Measurements from ENCODE around the gene LRRC4C.

Gene LRRC4C

DNA sequence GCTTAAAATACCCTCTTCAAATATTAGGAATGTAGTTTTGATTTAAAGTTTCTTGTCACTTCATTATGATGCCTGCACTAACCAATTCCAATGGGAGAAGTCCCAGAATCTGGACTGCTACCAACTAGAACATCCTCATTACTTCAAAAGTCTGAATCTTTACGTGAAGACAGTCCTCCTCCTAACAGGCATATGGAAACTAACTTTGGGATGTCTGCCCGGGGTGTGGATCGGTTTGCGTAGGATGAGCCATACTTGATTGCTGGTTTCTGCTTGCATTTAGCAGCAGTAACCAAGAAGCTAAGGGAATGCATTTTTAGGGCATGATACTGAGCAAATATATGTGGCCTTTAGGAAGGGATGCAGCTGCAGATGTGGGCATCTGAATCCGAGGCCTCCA, 177.1 kb downstream of the LRRC4C start:
- Histone ChIP-seq H3K9ac (ENCODE audit: low read depth in 1 of 2, low read length in 2 of 2) (no peak overlapping the region), H3K4me1 (ENCODE audit: control insufficient read depth in 2 of 2, insufficient read depth in 2 of 2, low read length in 2 of 2) (no peaks in the 10 kb centered on the region), H3K27me3 (ENCODE audit: control insufficient read depth in 2 of 2, insufficient read depth in 2 of 2, low read length in 2 of 2) (no peaks in the 10 kb centered on the region), H3K27ac (ENCODE audit: low read depth in 2 of 2, low read length in 2 of 2) (no peak overlapping the region), H3K4me3 (ENCODE audit: low read length in 2 of 2) (no peak overlapping the region), H3K36me3 (ENCODE audit: control insufficient read depth in 2 of 2, insufficient read depth in 2 of 2, low read length in 2 of 2) (no peaks in the 10 kb centered on the region), H3K9me3 (ENCODE audit: control insufficient read depth in 2 of 2, low read length in 2 of 2) (no peaks in the 10 kb centered on the region)

DNA sequence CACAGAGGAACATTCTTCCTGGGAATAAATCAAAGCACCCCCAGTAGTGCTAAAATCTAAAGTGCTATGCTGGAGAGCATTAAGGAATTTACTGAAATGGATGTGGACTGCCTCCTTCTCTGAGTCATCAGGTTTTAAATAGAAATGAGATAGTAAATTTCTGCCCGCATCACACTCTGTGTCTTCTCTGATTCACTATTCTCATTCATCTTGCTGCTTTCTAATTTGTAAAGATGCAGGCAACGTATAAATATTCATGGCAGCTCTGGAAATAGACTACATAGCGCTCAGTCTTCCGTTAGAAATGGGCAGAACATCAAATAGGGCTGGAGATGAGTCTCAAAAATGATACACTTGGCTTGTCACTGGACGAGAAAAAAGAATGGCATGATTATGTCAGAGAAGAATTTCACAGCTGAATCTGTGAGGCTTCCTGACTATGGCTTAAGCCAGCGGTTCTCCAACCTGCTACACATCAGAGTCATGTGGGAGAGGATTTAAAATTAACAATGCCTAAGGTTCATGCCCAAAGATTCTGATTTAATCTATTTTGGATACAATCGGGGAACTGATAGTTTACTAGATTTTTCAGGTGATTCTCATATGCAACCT, 178.2 kb downstream of the LRRC4C start:
- Histone ChIP-seq H3K4me3 (ENCODE audit: low read length in 2 of 2) (no peak overlapping the region), H3K4me1 (ENCODE audit: control insufficient read depth in 2 of 2, insufficient read depth in 2 of 2, low read length in 2 of 2) (no peaks in the 10 kb centered on the region), H3K27ac (ENCODE audit: low read depth in 2 of 2, low read length in 2 of 2) (no peak overlapping the region), H3K36me3 (ENCODE audit: control insufficient read depth in 2 of 2, insufficient read depth in 2 of 2, low read length in 2 of 2) (no peaks in the 10 kb centered on the region), H3K27me3 (ENCODE audit: control insufficient read depth in 2 of 2, insufficient read depth in 2 of 2, low read length in 2 of 2) (no peaks in the 10 kb centered on the region), H3K9me3 (ENCODE audit: control insufficient read depth in 2 of 2, low read length in 2 of 2) (no peaks in the 10 kb centered on the region), H3K9ac (ENCODE audit: low read depth in 1 of 2, low read length in 2 of 2) (no peak overlapping the region)

DNA sequence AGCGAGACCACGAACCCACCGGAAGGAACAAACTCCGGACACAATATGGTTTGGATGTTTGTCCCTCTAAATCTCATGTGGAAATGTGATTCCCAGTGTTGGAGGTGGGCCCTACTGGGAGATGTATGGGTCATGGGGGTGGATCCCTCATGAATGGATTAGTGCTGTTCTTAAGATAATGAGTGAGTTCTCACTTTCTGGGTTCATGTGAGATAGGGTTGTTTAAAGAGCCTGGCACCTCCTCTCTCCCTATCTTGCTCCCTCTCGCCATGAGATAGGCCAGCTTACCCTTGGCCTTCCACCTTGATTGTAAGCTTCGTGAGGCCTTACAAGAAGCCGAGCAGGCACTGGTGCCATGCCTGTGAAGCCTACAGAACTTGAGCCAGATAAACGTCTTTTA, 184.6 kb downstream of the LRRC4C start:
- H3K9ac ChIP-seq (ENCODE audit: low read depth in 1 of 2, low read length in 2 of 2) = no peak overlapping the region
- no peak overlapping the region for H3K27ac ChIP-seq (ENCODE audit: low read depth in 2 of 2, low read length in 2 of 2)
- H3K4me3 ChIP-seq (ENCODE audit: low read length in 2 of 2) = no peak overlapping the region
- H3K9me3 ChIP-seq (ENCODE audit: control insufficient read depth in 2 of 2, low read length in 2 of 2) = peaks cover 0 to 2% of the 10 kb centered on the region in 2 donors
- H3K36me3 ChIP-seq (ENCODE audit: control insufficient read depth in 2 of 2, insufficient read depth in 2 of 2, low read length in 2 of 2) = no peaks in the 10 kb centered on the region
- no peaks in the 10 kb centered on the region for H3K4me1 ChIP-seq (ENCODE audit: control insufficient read depth in 2 of 2, insufficient read depth in 2 of 2, low read length in 2 of 2)
- no peaks in the 10 kb centered on the region for H3K27me3 ChIP-seq (ENCODE audit: control insufficient read depth in 2 of 2, insufficient read depth in 2 of 2, low read length in 2 of 2)

GRCh38 chr11:41273908-41274307, 185.5 kb downstream of the LRRC4C start:
- no peak overlapping the region for H3K27ac ChIP-seq (ENCODE audit: low read depth in 2 of 2, low read length in 2 of 2)
- peaks cover 0 to 2% of the 10 kb centered on the region in 2 donors for H3K9me3 ChIP-seq (ENCODE audit: control insufficient read depth in 2 of 2, low read length in 2 of 2)
- no peaks in the 10 kb centered on the region for H3K27me3 ChIP-seq (ENCODE audit: control insufficient read depth in 2 of 2, insufficient read depth in 2 of 2, low read length in 2 of 2)
- H3K9ac ChIP-seq (ENCODE audit: low read depth in 1 of 2, low read length in 2 of 2) = no peak overlapping the region
- no peaks in the 10 kb centered on the region for H3K4me1 ChIP-seq (ENCODE audit: control insufficient read depth in 2 of 2, insufficient read depth in 2 of 2, low read length in 2 of 2)
- no peaks in the 10 kb centered on the region for H3K36me3 ChIP-seq (ENCODE audit: control insufficient read depth in 2 of 2, insufficient read depth in 2 of 2, low read length in 2 of 2)
- H3K4me3 ChIP-seq (ENCODE audit: low read length in 2 of 2) = no peak overlapping the region

GRCh38 chr11:41267451-41267850, 192.0 kb downstream of the LRRC4C start:
- peaks cover 0 to 2% of the 10 kb centered on the region in 2 donors for H3K9me3 ChIP-seq (ENCODE audit: control insufficient read depth in 2 of 2, low read length in 2 of 2)
- H3K36me3 ChIP-seq (ENCODE audit: control insufficient read depth in 2 of 2, insufficient read depth in 2 of 2, low read length in 2 of 2) = no peaks in the 10 kb centered on the region
- no peak overlapping the region for H3K9ac ChIP-seq (ENCODE audit: low read depth in 1 of 2, low read length in 2 of 2)
- no peaks in the 10 kb centered on the region for H3K27me3 ChIP-seq (ENCODE audit: control insufficient read depth in 2 of 2, insufficient read depth in 2 of 2, low read length in 2 of 2)
- H3K4me1 ChIP-seq (ENCODE audit: control insufficient read depth in 2 of 2, insufficient read depth in 2 of 2, low read length in 2 of 2) = no peaks in the 10 kb centered on the region
- no peak overlapping the region for H3K27ac ChIP-seq (ENCODE audit: low read depth in 2 of 2, low read length in 2 of 2)
- H3K4me3 ChIP-seq (ENCODE audit: low read length in 2 of 2) = no peak overlapping the region

DNA sequence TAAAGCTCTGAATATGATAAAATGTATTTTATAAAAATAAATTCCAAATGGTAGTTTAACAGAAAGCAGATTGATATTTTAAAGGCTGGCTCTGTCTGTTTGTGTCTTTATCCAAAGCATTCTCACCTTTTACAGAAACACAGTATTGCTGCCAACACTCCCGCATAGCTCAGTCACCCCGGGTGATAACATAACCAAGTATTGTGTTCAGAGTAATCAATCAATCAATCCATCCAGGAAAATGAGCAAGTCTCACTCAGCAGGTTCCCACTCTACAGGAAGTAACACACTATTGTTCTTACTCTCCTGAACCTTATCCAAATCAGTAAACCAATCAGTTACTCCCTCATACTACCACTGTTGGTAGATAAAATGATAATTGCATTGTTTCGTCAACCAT, 203.4 kb downstream of the LRRC4C start:
- Histone ChIP-seq H3K9ac (ENCODE audit: low read depth in 1 of 2, low read length in 2 of 2) (no peak overlapping the region), H3K27me3 (ENCODE audit: control insufficient read depth in 2 of 2, insufficient read depth in 2 of 2, low read length in 2 of 2) (no peaks in the 10 kb centered on the region), H3K4me3 (ENCODE audit: low read length in 2 of 2) (no peak overlapping the region), H3K4me1 (ENCODE audit: control insufficient read depth in 2 of 2, insufficient read depth in 2 of 2, low read length in 2 of 2) (no peaks in the 10 kb centered on the region), H3K9me3 (ENCODE audit: control insufficient read depth in 2 of 2, low read length in 2 of 2) (no peaks in the 10 kb centered on the region), H3K36me3 (ENCODE audit: control insufficient read depth in 2 of 2, insufficient read depth in 2 of 2, low read length in 2 of 2) (no peaks in the 10 kb centered on the region), H3K27ac (ENCODE audit: low read depth in 2 of 2, low read length in 2 of 2) (no peak overlapping the region)

GRCh38 chr11:41254966-41255365, 204.5 kb downstream of the LRRC4C start:
- Histone ChIP-seq H3K9me3 (ENCODE audit: control insufficient read depth in 2 of 2, low read length in 2 of 2) (no peaks in the 10 kb centered on the region), H3K27me3 (ENCODE audit: control insufficient read depth in 2 of 2, insufficient read depth in 2 of 2, low read length in 2 of 2) (no peaks in the 10 kb centered on the region), H3K27ac (ENCODE audit: low read depth in 2 of 2, low read length in 2 of 2) (no peak overlapping the region), H3K9ac (ENCODE audit: low read depth in 1 of 2, low read length in 2 of 2) (no peak overlapping the region), H3K4me3 (ENCODE audit: low read length in 2 of 2) (no peak overlapping the region), H3K36me3 (ENCODE audit: control insufficient read depth in 2 of 2, insufficient read depth in 2 of 2, low read length in 2 of 2) (no peaks in the 10 kb centered on the region), H3K4me1 (ENCODE audit: control insufficient read depth in 2 of 2, insufficient read depth in 2 of 2, low read length in 2 of 2) (no peaks in the 10 kb centered on the region)

GRCh38 chr11:41250408-41250935, 209.0 kb downstream of the LRRC4C start:
- H3K27me3 ChIP-seq (ENCODE audit: control insufficient read depth in 2 of 2, insufficient read depth in 2 of 2, low read length in 2 of 2) = no peaks in the 10 kb centered on the region
- H3K36me3 ChIP-seq (ENCODE audit: control insufficient read depth in 2 of 2, insufficient read depth in 2 of 2, low read length in 2 of 2) = no peaks in the 10 kb centered on the region
- H3K9me3 ChIP-seq (ENCODE audit: control insufficient read depth in 2 of 2, low read length in 2 of 2) = peaks cover 0 to 1% of the 10 kb centered on the region in 2 donors
- H3K9ac ChIP-seq (ENCODE audit: low read depth in 1 of 2, low read length in 2 of 2) = no peak overlapping the region
- no peak overlapping the region for H3K27ac ChIP-seq (ENCODE audit: low read depth in 2 of 2, low read length in 2 of 2)
- H3K4me3 ChIP-seq (ENCODE audit: low read length in 2 of 2) = no peak overlapping the region
- H3K4me1 ChIP-seq (ENCODE audit: control insufficient read depth in 2 of 2, insufficient read depth in 2 of 2, low read length in 2 of 2) = no peaks in the 10 kb centered on the region

GRCh38 chr11:41247621-41248020, 211.8 kb downstream of the LRRC4C start:
- Histone ChIP-seq H3K36me3 (ENCODE audit: control insufficient read depth in 2 of 2, insufficient read depth in 2 of 2, low read length in 2 of 2) (no peaks in the 10 kb centered on the region), H3K4me3 (ENCODE audit: low read length in 2 of 2) (no peak overlapping the region), H3K27ac (ENCODE audit: low read depth in 2 of 2, low read length in 2 of 2) (no peak overlapping the region), H3K9ac (ENCODE audit: low read depth in 1 of 2, low read length in 2 of 2) (no peak overlapping the region), H3K4me1 (ENCODE audit: control insufficient read depth in 2 of 2, insufficient read depth in 2 of 2, low read length in 2 of 2) (no peaks in the 10 kb centered on the region), H3K9me3 (ENCODE audit: control insufficient read depth in 2 of 2, low read length in 2 of 2) (peaks cover 0 to 4% of the 10 kb centered on the region in 2 donors), H3K27me3 (ENCODE audit: control insufficient read depth in 2 of 2, insufficient read depth in 2 of 2, low read length in 2 of 2) (no peaks in the 10 kb centered on the region)

DNA sequence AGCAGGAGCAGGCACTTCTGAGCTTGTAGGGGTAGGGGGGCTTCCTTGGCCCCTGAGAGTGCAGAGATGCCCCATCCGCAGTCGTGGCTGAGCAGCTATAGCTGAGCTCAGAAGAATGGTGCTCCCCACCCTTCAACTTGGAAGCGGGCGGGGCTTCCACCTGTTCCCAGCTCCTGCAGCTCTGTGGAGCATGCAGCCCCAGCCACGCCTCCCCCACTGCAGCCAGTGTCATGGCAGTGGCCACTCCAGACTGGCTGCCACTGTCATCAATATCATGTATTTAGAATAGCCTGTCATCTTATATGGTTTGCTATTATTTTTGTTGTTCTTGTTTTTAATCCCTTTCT, 213.1 kb downstream of the LRRC4C start:
- Histone ChIP-seq H3K9me3 (ENCODE audit: control insufficient read depth in 2 of 2, low read length in 2 of 2) (peaks cover 0 to 4% of the 10 kb centered on the region in 2 donors), H3K27ac (ENCODE audit: low read depth in 2 of 2, low read length in 2 of 2) (no peak overlapping the region), H3K36me3 (ENCODE audit: control insufficient read depth in 2 of 2, insufficient read depth in 2 of 2, low read length in 2 of 2) (no peaks in the 10 kb centered on the region), H3K27me3 (ENCODE audit: control insufficient read depth in 2 of 2, insufficient read depth in 2 of 2, low read length in 2 of 2) (no peaks in the 10 kb centered on the region), H3K9ac (ENCODE audit: low read depth in 1 of 2, low read length in 2 of 2) (no peak overlapping the region), H3K4me3 (ENCODE audit: low read length in 2 of 2) (no peak overlapping the region), H3K4me1 (ENCODE audit: control insufficient read depth in 2 of 2, insufficient read depth in 2 of 2, low read length in 2 of 2) (no peaks in the 10 kb centered on the region)
